Tibial artery (tissue), 4 donors: Measurements from ENCODE around the gene AHRR.
"Not testable (repeated sequence)": the region's sequence is repeated elsewhere in the genome, so short reads cannot be mapped to it uniquely, and the experiment has no call there.

Experiments used
- DNase-seq, 2 donors: peaks; one replicate each; pipeline ENCODE4 v3.0.0-alpha.2; 2019
- H3K27ac ChIP-seq, 2 donors: fragments of 200-600 bp; sonication (generic) in 1 of 2; 1 replicate in 1 of 2; 2 replicates in 1 of 2; pipeline ENCODE4 v1.5.1; 2018 to 2019; ENCODE audit warnings: mild to moderate bottlenecking in 1 of 2
- H3K27me3 ChIP-seq, 2 donors: fragments of 200-600 bp; sonication (generic) in 1 of 2; one replicate each; pipeline versions ENCODE4 v1.5.1 to v1.6.0; 2016 to 2019
- H3K36me3 ChIP-seq, 3 donors: fragments of 200-600 bp; sonication (generic) in 2 of 3; one replicate each; pipeline ENCODE4 v1.5.1; 2016 to 2019; ENCODE audit warnings: mild to moderate bottlenecking in 2 of 3
- H3K4me1 ChIP-seq, 4 donors: fragments of 200-600 bp; sonication (generic) in 2 of 4; 1 replicate in 3 of 4; 2 replicates in 1 of 4; pipeline ENCODE4 v1.5.1; 2016 to 2019
- H3K4me3 ChIP-seq, 2 donors: fragments of 200-600 bp; sonication (generic) in 1 of 2; 1 replicate in 1 of 2; 2 replicates in 1 of 2; pipeline ENCODE4 v1.5.1; 2018 to 2019; ENCODE audit warnings: mild to moderate bottlenecking in 2 of 2
- H3K9me3 ChIP-seq, 3 donors: fragments of 200-600 bp; sonication (generic) in 1 of 3; one replicate each; pipeline ENCODE4 v1.5.1; 2016 to 2019
- CTCF ChIP-seq, 2 experiments: fragments of 200-600 bp in 1 of 2; fragments of 450-650 bp in 1 of 2; IDR thresholded peaks; one replicate each; pipeline ENCODE4 v1.5.1; 2017 to 2019; ENCODE audit warnings: antibody characterized with exemption in 2 of 2, mild to moderate bottlenecking in 1 of 2, moderate library complexity in 1 of 2
- intact Hi-C: fragments of 100-400 bp; cut with DNase I; formaldehyde crosslinking; loops from one replicate; pipeline ENCODE4 v1.15.0; 2023; ENCODE audit warnings: low total_unique reads

The AHRR gene

GRCh38 chr5:368183-369084 is 46.9 kb downstream of the AHRR start:
- DNase-seq, result peak in 1 of 2 donors; percentile 56
- no peak for TF ChIP-seq CTCF (IDR thresholded peaks at IDR 0.05)
- no peaks in the 10 kb centered on the region for H3K36me3 ChIP-seq
- H3K9me3 ChIP-seq, result peaks cover 0 to 11% (median 9%) of the 10 kb centered on the region in 3 donors
- H3K4me1 ChIP-seq, result peaks cover 0 to 7% (median 2%) of the 10 kb centered on the region in 4 donors
- no peak overlapping the region for H3K4me3 ChIP-seq
- no peak overlapping the region for H3K27ac ChIP-seq
- intact Hi-C loops, result no loop called here
- H3K27me3 ChIP-seq, result peaks cover 0 to 22% of the 10 kb centered on the region in 2 donors

- intact Hi-C loops, result no loop called here
- peaks cover 0 to 9% (median 8%) of the 10 kb centered on the region in 3 donors for H3K9me3 ChIP-seq
- H3K36me3 ChIP-seq, result no peaks in the 10 kb centered on the region
- peaks cover 0 to 31% of the 10 kb centered on the region in 2 donors for H3K27me3 ChIP-seq
- H3K27ac ChIP-seq, result no peak overlapping the region
- TF ChIP-seq CTCF (IDR thresholded peaks at IDR 0.05), result no peak
- peaks cover 0 to 15% (median 9%) of the 10 kb centered on the region in 4 donors for H3K4me1 ChIP-seq
- peak; percentile 18 to 47 for DNase-seq
- H3K4me3 ChIP-seq, result no peak overlapping the region
These were observed 47.8 kb downstream of the AHRR start for GRCh38 chr5:369151-369868.

- DNase-seq, result peak in 1 of 2 donors; percentile 38
- H3K4me3 ChIP-seq, intact Hi-C loops, H3K9me3 ChIP-seq, H3K27ac ChIP-seq, H3K36me3 ChIP-seq: not testable (repeated sequence)
- peaks cover 0 to 16% (median 9%) of the 10 kb centered on the region in 4 donors for H3K4me1 ChIP-seq
- peaks cover 0 to 36% of the 10 kb centered on the region in 2 donors for H3K27me3 ChIP-seq
These were observed 48.3 kb downstream of the AHRR start for GRCh38 chr5:369869-370236.

GRCh38 chr5:370311-370958 is 48.9 kb downstream of the AHRR start:
- intact Hi-C loops, result no loop called here
- H3K27me3 ChIP-seq, result peaks cover 0 to 42% of the 10 kb centered on the region in 2 donors
- H3K27ac ChIP-seq, result no peak overlapping the region
- TF ChIP-seq CTCF (IDR thresholded peaks at IDR 0.05), result no peak
- H3K9me3 ChIP-seq, result peaks cover 0 to 7% (median 4%) of the 10 kb centered on the region in 3 donors
- no peaks in the 10 kb centered on the region for H3K36me3 ChIP-seq
- H3K4me1 ChIP-seq, result peaks cover 0 to 16% (median 9%) of the 10 kb centered on the region in 4 donors
- no peak overlapping the region for H3K4me3 ChIP-seq
- peak; percentile 9 to 44 for DNase-seq

GRCh38 chr5:370959-371810 is 49.7 kb downstream of the AHRR start:
- intact Hi-C loops, result no loop called here
- Histone ChIP-seq H3K4me3 (no peak overlapping the region), H3K36me3 (no peaks in the 10 kb centered on the region), H3K27me3 (peaks cover 0 to 46% of the 10 kb centered on the region in 2 donors), H3K9me3 (no peaks in the 10 kb centered on the region), H3K4me1 (peaks cover 0 to 16% (median 9%) of the 10 kb centered on the region in 4 donors), H3K27ac (no peak overlapping the region)
- no peak for TF ChIP-seq CTCF (IDR thresholded peaks at IDR 0.05)
- peak in 1 of 2 donors; percentile 56 for DNase-seq
